GM10248 (cell line): Measurements from ENCODE around the gene DOCK9.

Experiments used
- CTCF ChIA-PET: fragments of 300-600 bp; sonication (Branson Sonifier 250); formaldehyde crosslinking; extraction: SDS; loops from one replicate; lab custom pipeline; 2021; ENCODE audit warnings: antibody characterized with exemption; lab: Yijun Ruan, JAX
- POLR2A ChIA-PET: fragments of 350-650 bp; sonication (Branson Sonifier 250); formaldehyde crosslinking; extraction: SDS; loops from one replicate; lab custom pipeline; 2020; ENCODE audit warnings: antibody characterized with exemption; lab: Yijun Ruan, JAX
- DNase-seq: peaks from one replicate; pipeline ENCODE4 v3.0.0; 2012; ENCODE audit errors: extremely low spot score
- CTCF ChIP-seq: IDR thresholded peaks from 2 replicates; pipeline ENCODE4 v1.5.1; 2012; ENCODE audit warnings: mild to moderate bottlenecking, low read depth; ENCODE audit errors: extremely low read depth, missing control alignments, control extremely low read depth

Gene DOCK9

GRCh38 chr13:98977568-98978265 lies at the start of gene DOCK9:
TSS of gene DOCK9 (minus strand) at chr13:98978064. CDS start at chr13:98977909, 155 bp downstream.
- POLR2A ChIA-PET: no interaction called here
- TF ChIP-seq CTCF: no peak
- CTCF ChIA-PET: interaction anchor here (0.7 to 1.2 kb wide), 2 partner anchors 9 to 13 kb away, joined by 3 to 5 read pairs; no protein-coding TSS in a partner anchor

GRCh38 chr13:99027260-99027659 lies 49.4 kb upstream of the DOCK9 start:
- CTCF ChIA-PET: interaction anchor here (1.0 to 2.2 kb wide), 2 partner anchors 12 to 37 kb away, joined by 3 to 7 read pairs; no protein-coding TSS in a partner anchor
- DNase-seq: no peak
- TF ChIP-seq CTCF: no peak
- POLR2A ChIA-PET: no interaction called here

More at GRCh38 chr13:98977568-98978265, at the start of gene DOCK9:
- no peak for DNase-seq

- ChIA-PET CTCF (no interaction called here), POLR2A (no interaction called here)
- DNase-seq: no peak
- no peak for TF ChIP-seq CTCF
Measured at GRCh38 chr13:99022941-99023340, 45.1 kb upstream of the DOCK9 start.

GRCh38 chr13:99018418-99019180 lies 40.7 kb upstream of the DOCK9 start:
- TF ChIP-seq CTCF: no peak
- POLR2A ChIA-PET: no interaction called here
- DNase-seq: no peak
- CTCF ChIA-PET: interaction anchor here (1.2 kb wide), 1 partner anchor 34 kb away, joined by 3 read pairs; no protein-coding TSS in a partner anchor

GRCh38 chr13:99015606-99016490 lies 38.0 kb upstream of the DOCK9 start:
- TF ChIP-seq CTCF: no peak
- no peak for DNase-seq
- POLR2A ChIA-PET: no interaction called here
- CTCF ChIA-PET: interaction anchor here (1.7 kb wide), 1 partner anchor 13 kb away, joined by 4 read pairs; no protein-coding TSS in a partner anchor

- TF ChIP-seq CTCF: no peak
- CTCF ChIA-PET: interaction anchor here (1.7 kb wide), 1 partner anchor 14 kb away, joined by 4 read pairs; no protein-coding TSS in a partner anchor
- no peak for DNase-seq
- POLR2A ChIA-PET: no interaction called here
Measured at GRCh38 chr13:99014522-99014921, 36.7 kb upstream of the DOCK9 start.
